ENCODE data around the gene PDLIM3. TPM values are rescaled to one million over a fixed set of nuclear protein-coding genes. Genes with fewer than 3 reads are reported as not detected.

The PDLIM3 gene
- total and polyA plus RNA-seq, 2 of the 13 experiments (the other 11 are each of a cell fraction or from before 2014, with no cell fraction given): 5.9 to 14.0 TPM

GRCh38 chr4:185583813-185584212 lies 48.5 kb upstream of the PDLIM3 start:
- peaks cover 2 to 10% of the 10 kb centered on the region in 2 experiments; a peak in 3 of 5 replicates for H3K36me3 ChIP-seq (replicated peaks in 1 of 2; ENCODE audit: control insufficient read depth in 1 of 2, insufficient read depth in 2 of 2, low read length in 2 of 2)
- TF ChIP-seq ZSCAN29 (CRISPR knock-in tag; conservative IDR thresholded peaks at IDR 0.05) (no peak), THAP8 (CRISPR knock-in tag; IDR thresholded peaks at IDR 0.05; ENCODE audit: borderline replicate concordance) (no peak), CENPBD1 (CRISPR knock-in tag; IDR thresholded peaks at IDR 0.05; ENCODE audit: borderline replicate concordance, low read depth) (no peak), ZNF503 (CRISPR knock-in tag; IDR thresholded peaks at IDR 0.05) (no peak), ZNF652 (CRISPR knock-in tag; IDR thresholded peaks at IDR 0.05; ENCODE audit: borderline replicate concordance, low read depth) (no peak), RBM22 (optimal IDR thresholded peaks at IDR 0.05; ENCODE audit: low read length) (no peak), RAD21 (CRISPR knock-in tag; IDR thresholded peaks at IDR 0.05) (no peak), ZMAT5 (CRISPR knock-in tag; IDR thresholded peaks at IDR 0.05; ENCODE audit: borderline replicate concordance, low read depth) (no peak), ATF3 (CRISPR knock-in tag; IDR thresholded peaks at IDR 0.05) (no peak), MAZ (IDR thresholded peaks at IDR 0.05; ENCODE audit: borderline replicate concordance, low read depth, low read length) (no peak), MAZ (CRISPR knock-in tag; IDR thresholded peaks at IDR 0.05; ENCODE audit: low read depth) (no peak), SMARCE1 (IDR thresholded peaks at IDR 0.05; ENCODE audit: borderline replicate concordance) (no peak), TCF7 (IDR thresholded peaks at IDR 0.05; ENCODE audit: low read depth) (no peak), MEIS1 (CRISPR knock-in tag; IDR thresholded peaks at IDR 0.05; ENCODE audit: borderline replicate concordance) (no peak), LCORL (IDR thresholded peaks at IDR 0.05) (no peak), LCORL (CRISPR knock-in tag; IDR thresholded peaks at IDR 0.05) (no peak), ZNF710 (CRISPR knock-in tag; IDR thresholded peaks at IDR 0.05; ENCODE audit: borderline replicate concordance) (no peak), ZNF678 (CRISPR knock-in tag; IDR thresholded peaks at IDR 0.05) (no peak), ZNF800 (CRISPR knock-in tag; IDR thresholded peaks at IDR 0.05) (no peak)

More at GRCh38 chr4:185583813-185584212, 48.5 kb upstream of the PDLIM3 start:
- Histone ChIP-seq H2AFZ (ENCODE audit: low read length) (no peak overlapping the region), H4K20me1 (ENCODE audit: insufficient read depth, low read length) (no peaks in the 10 kb centered on the region), H3K27me3 (ENCODE audit: control insufficient read depth in 1 of 2, insufficient read depth in 2 of 2, low read length in 2 of 2) (no peaks in the 10 kb centered on the region), H3K4me1 (ENCODE audit: insufficient read depth, low read length) (no peaks in the 10 kb centered on the region), H3K9ac (ENCODE audit: insufficient read depth, low read depth, low read length) (no peak overlapping the region), H3K4me2 (ENCODE audit: low read depth, low read length) (no peak overlapping the region), H3K9me3 (ENCODE audit: low read length) (no peaks in the 10 kb centered on the region), H3K4me3 (replicated peaks in 1 of 3; ENCODE audit: insufficient read depth in 1 of 3, low read depth in 2 of 3, low read length in 3 of 3) (no peak overlapping the region), H3K79me2 (ENCODE audit: insufficient read depth, low read length) (no peaks in the 10 kb centered on the region), H3K27ac (ENCODE audit: extremely low read length, insufficient read depth, low read length) (no peak overlapping the region)
- ATAC-seq (no peak), FAIRE-seq (no peak), DNase-seq (ENCODE audit: low spot score) (no peak)
- in situ Hi-C loops (cut with HindIII; ENCODE audit: extremely low pct_ligation_motif_present, low pct_unique_long_range_greater_than_20kb) (no loop called here), intact Hi-C loops (cut with micrococcal nuclease; ENCODE audit: unreplicated experiment) (no loop called here)
- no TSS peak for BruUV-seq (replicated peaks)
- ChIA-PET CTCF (ENCODE audit: low intra/inter-chr PET ratio, low total read pairs) (no interaction called here), POLR2A (no interaction called here)
- WGBS (ENCODE audit: low lambda C conversion rate): 96% methylated on average over 1 of the region's 1 CpG
